H9 (cell line): ENCODE results near the gene SLC25A12. TPM values are rescaled to one million over a fixed set of nuclear protein-coding genes. Genes with fewer than 3 reads are reported as not detected.

ENCODE experiments used
- DNase-seq: peaks from one replicate; pipeline ENCODE4 v3.0.0-alpha.2; 2017
- H2AFZ ChIP-seq: one replicate; pipeline ENCODE4 v1.6.1; 2013; ENCODE audit warnings: mild to moderate bottlenecking, low read length, control low read depth, moderate library complexity
- H2AK5ac ChIP-seq: 2 replicates; pipeline ENCODE4 v1.6.1; 2013; ENCODE audit warnings: low read length, control low read depth, mixed read lengths; ENCODE audit not compliant: insufficient read length
- H2BK120ac ChIP-seq: one replicate; pipeline ENCODE4 v1.6.1; 2013; ENCODE audit warnings: low read depth, mild to moderate bottlenecking, low read length, control low read depth, inconsistent platforms; ENCODE audit not compliant: poor library complexity, severe bottlenecking
- H2BK12ac ChIP-seq: 2 replicates; pipeline ENCODE4 v1.6.1; 2013; ENCODE audit warnings: low read length, control low read depth, mixed read lengths, low read depth; ENCODE audit not compliant: insufficient read length
- H2BK15ac ChIP-seq: 2 replicates; pipeline ENCODE4 v1.6.1; 2013; ENCODE audit warnings: low read depth, low read length, control low read depth
- H2BK20ac ChIP-seq: one replicate; pipeline ENCODE4 v1.6.1; 2013; ENCODE audit warnings: low read depth, mild to moderate bottlenecking, low read length, control low read depth, inconsistent platforms; ENCODE audit not compliant: poor library complexity, severe bottlenecking
- H2BK5ac ChIP-seq: 2 replicates; pipeline ENCODE4 v1.6.1; 2013; ENCODE audit warnings: low read length, control low read depth, mixed read lengths; ENCODE audit not compliant: insufficient read length
- H3K14ac ChIP-seq: 2 replicates; pipeline ENCODE4 v1.6.1; 2013; ENCODE audit warnings: low read length, control low read depth; ENCODE audit not compliant: insufficient read depth
- H3K18ac ChIP-seq: 2 replicates; pipeline ENCODE4 v1.6.1; 2013; ENCODE audit warnings: low read depth, mild to moderate bottlenecking, mixed read lengths, low read length, control low read depth; ENCODE audit not compliant: insufficient read length
- H3K23ac ChIP-seq: 2 replicates; pipeline ENCODE4 v1.6.1; 2013; ENCODE audit warnings: low read length, control low read depth, mixed read lengths, low read depth; ENCODE audit not compliant: insufficient read length
- H3K23me2 ChIP-seq: 2 replicates; pipeline ENCODE4 v1.6.1; 2013; ENCODE audit warnings: low read depth, mild to moderate bottlenecking, mixed read lengths, low read length, control low read depth; ENCODE audit not compliant: insufficient read length, poor library complexity, severe bottlenecking
- H3K27ac ChIP-seq: 2 replicates; pipeline ENCODE4 v1.5.1; 2013; ENCODE audit warnings: low read length, control low read depth, mixed read lengths, low read depth; ENCODE audit not compliant: insufficient read length
- H3K27me3 ChIP-seq: 2 replicates; pipeline ENCODE4 v1.6.1; 2013; ENCODE audit warnings: low read length, control low read depth, inconsistent platforms; ENCODE audit not compliant: insufficient read depth
- H3K4ac ChIP-seq: 2 replicates; pipeline ENCODE4 v1.6.1; 2013; ENCODE audit warnings: low read depth, mild to moderate bottlenecking, control low read depth, inconsistent platforms, low read length, moderate library complexity
- H3K4me1 ChIP-seq: 2 replicates; pipeline ENCODE4 v1.6.1; 2013; ENCODE audit warnings: low read length, control low read depth, inconsistent platforms; ENCODE audit not compliant: insufficient read depth
- H3K4me2 ChIP-seq: 2 replicates; pipeline ENCODE4 v1.6.1; 2013; ENCODE audit warnings: low read length, control low read depth, mixed read lengths; ENCODE audit not compliant: insufficient read length, insufficient read depth
- H3K56ac ChIP-seq: 2 replicates; pipeline ENCODE4 v1.6.1; 2013; ENCODE audit warnings: low read depth, mild to moderate bottlenecking, mixed read lengths, low read length, control low read depth; ENCODE audit not compliant: insufficient read length
- H3K79me1 ChIP-seq: 2 replicates; pipeline ENCODE4 v1.6.1; 2013; ENCODE audit warnings: low read depth, mild to moderate bottlenecking, moderate library complexity, low read length, control low read depth, inconsistent platforms; ENCODE audit not compliant: insufficient read depth, poor library complexity, severe bottlenecking
- H3K79me2 ChIP-seq: 2 replicates; pipeline ENCODE4 v1.6.1; 2013; ENCODE audit warnings: low read length, control low read depth, inconsistent platforms; ENCODE audit not compliant: insufficient read depth
- H3K9ac ChIP-seq: 2 replicates; pipeline ENCODE4 v1.6.1; 2013; ENCODE audit warnings: low read length, control low read depth, mixed read lengths; ENCODE audit not compliant: insufficient read length; ENCODE audit errors: extremely low read depth
- H3K9me3 ChIP-seq: one replicate; pipeline ENCODE4 v1.6.1; 2013; ENCODE audit warnings: low read depth, low read length, inconsistent platforms; ENCODE audit not compliant: control insufficient read depth
- H3T11ph ChIP-seq: one replicate; pipeline ENCODE4 v1.6.1; 2013; ENCODE audit warnings: mild to moderate bottlenecking, low read length, control low read depth, inconsistent platforms
- H4K20me1 ChIP-seq: one replicate; pipeline ENCODE4 v1.6.1; 2013; ENCODE audit not compliant: control insufficient read depth, insufficient read length, insufficient read depth
- H4K5ac ChIP-seq: 2 replicates; pipeline ENCODE4 v1.6.1; 2013; ENCODE audit warnings: low read depth, mild to moderate bottlenecking, mixed read lengths, low read length, control low read depth; ENCODE audit not compliant: insufficient read length
- H4K8ac ChIP-seq: replicated peaks from 2 replicates; pipeline ENCODE4 v1.6.1; 2013; ENCODE audit warnings: low read length, control low read depth, mixed read lengths, low read depth; ENCODE audit not compliant: insufficient read length
- H4K91ac ChIP-seq: 2 replicates; pipeline ENCODE4 v1.6.1; 2013; ENCODE audit warnings: low read depth, mild to moderate bottlenecking, moderate library complexity, mixed read lengths, low read length, control low read depth; ENCODE audit not compliant: insufficient read length
- H3K27ac Mint-ChIP-seq, 3 experiments: 2 replicates in 2 of 3; 3 replicates in 1 of 3; pipeline ENCODE4 v1.8.0; 2020 to 2021; ENCODE audit warnings: mixed read lengths in 3 of 3, mild to moderate bottlenecking in 1 of 3, moderate library complexity in 1 of 3
- H3K27me3 Mint-ChIP-seq: 2 replicates; pipeline ENCODE4 v1.8.0; 2021; ENCODE audit warnings: low read depth, mild to moderate bottlenecking, moderate library complexity, mixed read lengths
- H3K36me3 Mint-ChIP-seq, 3 experiments: 2 replicates in 2 of 3; 3 replicates in 1 of 3; pipeline ENCODE4 v1.8.0; 2020 to 2021; ENCODE audit warnings: low read depth in 3 of 3, mixed read lengths in 3 of 3; ENCODE audit not compliant: insufficient read depth in 1 of 3
- H3K4me1 Mint-ChIP-seq, 2 experiments: 2 replicates each; pipeline ENCODE4 v1.8.0; 2020; ENCODE audit warnings: mixed read lengths in 2 of 2
- H3K4me3 Mint-ChIP-seq, 2 experiments: 2 replicates in 1 of 2; 3 replicates in 1 of 2; pipeline ENCODE4 v1.8.0; 2020 to 2021; ENCODE audit warnings: mild to moderate bottlenecking in 2 of 2, mixed read lengths in 2 of 2, moderate library complexity in 1 of 2
- H3K9me3 Mint-ChIP-seq, 2 experiments: 2 replicates in 1 of 2; 3 replicates in 1 of 2; pipeline ENCODE4 v1.8.0; 2020; ENCODE audit warnings: mild to moderate bottlenecking in 2 of 2, mixed read lengths in 2 of 2, moderate library complexity in 1 of 2
- WGBS: extraction: QIAGEN DNeasy Blood & Tissue Kit; methylation state at CpG from one replicate; pipeline ENCODE4 v1.1.7; 2013; ENCODE audit warnings: missing lambda C conversion rate, low lambda C conversion rate, mixed read lengths; ENCODE audit not compliant: insufficient read length; ENCODE audit errors: extremely low coverage; 5-methylcytosine and 5-hydroxymethylcytosine counted together
- total RNA-seq: library from RNA; stranded (reverse); gene quantifications from 2 replicates; pipeline ENCODE4 v1.2.1, GENCODE V29; 2021
- TF ChIP-seq, protein P1 (sequence below): fragments of 200-600 bp; sonication (generic); conservative IDR thresholded peaks from 3 replicates; pipeline ENCODE4 v1.8.0; 2021; ENCODE audit warnings: antibody characterized with exemption, mild to moderate bottlenecking

The SLC25A12 gene
- total RNA-seq, 1 experiment from 2014 or later, result 10.1 TPM

DNA sequence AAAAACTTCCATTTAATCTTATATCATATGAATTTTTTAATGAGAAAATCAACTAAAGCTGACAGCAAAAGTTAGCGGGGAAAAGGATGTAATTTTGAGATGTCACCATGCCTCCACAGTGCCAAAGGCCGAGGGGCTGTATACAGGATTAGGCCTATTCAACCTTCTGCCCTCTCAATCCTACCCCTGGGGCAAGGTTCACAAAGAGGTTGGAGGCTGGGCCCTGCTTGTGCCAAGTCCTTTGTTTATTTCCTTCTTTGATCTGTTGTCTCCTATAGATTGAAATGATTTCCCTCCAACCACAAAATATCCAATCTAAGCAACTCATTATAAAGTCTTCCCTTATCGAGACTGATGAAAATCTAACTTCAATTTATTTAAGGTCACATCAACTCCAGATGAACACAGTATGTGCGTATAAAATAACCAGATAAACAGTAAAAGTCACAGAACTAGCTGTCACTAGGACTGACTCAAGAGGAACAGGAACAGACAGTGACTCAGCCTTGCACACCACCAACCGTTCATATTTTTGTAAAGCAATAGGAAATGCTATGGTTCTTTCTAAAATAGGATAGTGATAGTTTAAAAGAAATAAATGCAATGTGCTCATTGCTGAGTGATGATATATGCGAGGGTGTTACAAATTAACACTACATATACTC, 95.8 kb downstream of the SLC25A12 start:
- no peak overlapping the region for H3T11ph ChIP-seq
- H3K27ac ChIP-seq, result no peak overlapping the region
- no peaks in the 10 kb centered on the region for H3K23me2 ChIP-seq
- H2BK120ac ChIP-seq, result no peak overlapping the region
- H2AFZ ChIP-seq, result no peak overlapping the region
- H3K56ac ChIP-seq, result no peak overlapping the region
- H3K4me1 Mint-ChIP-seq, result peaks cover 37 to 43% of the 10 kb centered on the region in 2 experiments
- H3K36me3 Mint-ChIP-seq, result no peaks in the 10 kb centered on the region
- H3K79me2 ChIP-seq, result no peaks in the 10 kb centered on the region
- no peaks in the 10 kb centered on the region for H3K27me3 ChIP-seq
- H4K91ac ChIP-seq, result no peak overlapping the region
- no peaks in the 10 kb centered on the region for H3K9me3 ChIP-seq
- no peaks in the 10 kb centered on the region for H3K27me3 Mint-ChIP-seq
- H3K9ac ChIP-seq, result no peak overlapping the region
- H2BK5ac ChIP-seq, result no peak overlapping the region
- H3K23ac ChIP-seq, result no peak overlapping the region
- peak overlapping the region in 1 of 3 experiments; percentile 20; a peak in 1 of 7 replicates for H3K27ac Mint-ChIP-seq
- peaks cover 4% of the 10 kb centered on the region; the same call in 1 of the 2 replicates for H3K4me1 ChIP-seq
- H3K9me3 Mint-ChIP-seq, result no peaks in the 10 kb centered on the region
- H4K8ac ChIP-seq, result no peak overlapping the region
- no peak overlapping the region for H2BK20ac ChIP-seq
- no CpG with 5 or more reads among the region's 6 CpGs for WGBS
- H3K79me1 ChIP-seq, result no peaks in the 10 kb centered on the region
- H3K4ac ChIP-seq, result no peak overlapping the region
- no peak overlapping the region for H2BK15ac ChIP-seq
- DNase-seq, result no peak
- no peak overlapping the region for H2AK5ac ChIP-seq
- no peak overlapping the region for H3K4me3 Mint-ChIP-seq
- no peak overlapping the region for H3K18ac ChIP-seq
- no peak overlapping the region for H3K4me2 ChIP-seq
- no peaks in the 10 kb centered on the region for H4K20me1 ChIP-seq
- TF ChIP-seq, protein P1, sequence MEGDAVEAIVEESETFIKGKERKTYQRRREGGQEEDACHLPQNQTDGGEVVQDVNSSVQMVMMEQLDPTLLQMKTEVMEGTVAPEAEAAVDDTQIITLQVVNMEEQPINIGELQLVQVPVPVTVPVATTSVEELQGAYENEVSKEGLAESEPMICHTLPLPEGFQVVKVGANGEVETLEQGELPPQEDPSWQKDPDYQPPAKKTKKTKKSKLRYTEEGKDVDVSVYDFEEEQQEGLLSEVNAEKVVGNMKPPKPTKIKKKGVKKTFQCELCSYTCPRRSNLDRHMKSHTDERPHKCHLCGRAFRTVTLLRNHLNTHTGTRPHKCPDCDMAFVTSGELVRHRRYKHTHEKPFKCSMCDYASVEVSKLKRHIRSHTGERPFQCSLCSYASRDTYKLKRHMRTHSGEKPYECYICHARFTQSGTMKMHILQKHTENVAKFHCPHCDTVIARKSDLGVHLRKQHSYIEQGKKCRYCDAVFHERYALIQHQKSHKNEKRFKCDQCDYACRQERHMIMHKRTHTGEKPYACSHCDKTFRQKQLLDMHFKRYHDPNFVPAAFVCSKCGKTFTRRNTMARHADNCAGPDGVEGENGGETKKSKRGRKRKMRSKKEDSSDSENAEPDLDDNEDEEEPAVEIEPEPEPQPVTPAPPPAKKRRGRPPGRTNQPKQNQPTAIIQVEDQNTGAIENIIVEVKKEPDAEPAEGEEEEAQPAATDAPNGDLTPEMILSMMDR, result no peak
- H4K5ac ChIP-seq, result no peak overlapping the region
- H2BK12ac ChIP-seq, result no peak overlapping the region
- no peak overlapping the region for H3K14ac ChIP-seq
